ENCODE measurements around the gene CEP20. TPM values are rescaled to one million over a fixed set of nuclear protein-coding genes. Genes with fewer than 3 reads are reported as not detected.

Gene CEP20
- total and polyA plus RNA-seq, 10 of the 15 experiments (the other 5 are each of a cell fraction or from before 2014, with no cell fraction given), result 33.4 to 57.8 (median 52.6) TPM

GRCh38 chr16:15879255-15879811 is 9.1 kb downstream of the CEP20 start:
- H4K20me1 ChIP-seq (ENCODE audit: control insufficient read depth, insufficient read depth), result no peaks in the 10 kb centered on the region
- ATAC-seq, result no peak; the same call in 2 of the 3 replicates
- peaks cover 3 to 6% of the 10 kb centered on the region in 2 experiments for H3K36me3 ChIP-seq (ENCODE audit: control insufficient read depth in 2 of 2, insufficient read depth in 2 of 2, low read length in 1 of 2)
- ChIA-PET RAD21 (ENCODE audit: unreplicated experiment) (interaction anchor here (0.9 kb wide), 1 partner anchor 33 kb away, joined by 3 read pairs; no protein-coding TSS in a partner anchor), POLR2A (no interaction called here), SMC1A (ENCODE audit: uncharacterized antibody, unreplicated experiment) (interaction anchor here (2.8 kb wide), 1 partner anchor 9 kb away, joined by 14 read pairs; the partner anchor contains the start of gene CEP20), CTCF (no interaction called here)
- no TSS peak for BruUV-seq (replicated peaks)
- in situ Hi-C loops (cut with MboI), result no loop called here
- WGBS (ENCODE audit: insufficient coverage, insufficient replicate concordance, low lambda C conversion rate, missing lambda C conversion rate), result 92% methylated on average over 2 of the region's 2 CpGs
- H2AFZ ChIP-seq (ENCODE audit: control insufficient read depth, low read depth, low read length), result no peak overlapping the region
- no peak overlapping the region for H3K4me2 ChIP-seq (ENCODE audit: control insufficient read depth, insufficient read depth)
- peaks cover 2% of the 10 kb centered on the region; the same call in 1 of the 2 replicates for H3K79me2 ChIP-seq (ENCODE audit: control insufficient read depth, insufficient read depth, low read length)
- H3K4me1 ChIP-seq (ENCODE audit: control insufficient read depth, insufficient read depth, low read length), result peaks cover 3% of the 10 kb centered on the region; the same call in 1 of the 2 replicates
- TF ChIP-seq, protein P1, sequence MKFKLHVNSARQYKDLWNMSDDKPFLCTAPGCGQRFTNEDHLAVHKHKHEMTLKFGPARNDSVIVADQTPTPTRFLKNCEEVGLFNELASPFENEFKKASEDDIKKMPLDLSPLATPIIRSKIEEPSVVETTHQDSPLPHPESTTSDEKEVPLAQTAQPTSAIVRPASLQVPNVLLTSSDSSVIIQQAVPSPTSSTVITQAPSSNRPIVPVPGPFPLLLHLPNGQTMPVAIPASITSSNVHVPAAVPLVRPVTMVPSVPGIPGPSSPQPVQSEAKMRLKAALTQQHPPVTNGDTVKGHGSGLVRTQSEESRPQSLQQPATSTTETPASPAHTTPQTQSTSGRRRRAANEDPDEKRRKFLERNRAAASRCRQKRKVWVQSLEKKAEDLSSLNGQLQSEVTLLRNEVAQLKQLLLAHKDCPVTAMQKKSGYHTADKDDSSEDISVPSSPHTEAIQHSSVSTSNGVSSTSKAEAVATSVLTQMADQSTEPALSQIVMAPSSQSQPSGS (IDR thresholded peaks at IDR 0.05; ENCODE audit: low read length), result no peak
- TF ChIP-seq CREM (IDR thresholded peaks at IDR 0.05; ENCODE audit: low read depth), result no peak
- no peak for TF ChIP-seq MEF2A (IDR thresholded peaks at IDR 0.05; ENCODE audit: insufficient read depth, low read depth, low read length)
- no peak for TF ChIP-seq JUND (IDR thresholded peaks at IDR 0.05; ENCODE audit: low read depth, low read length)
- no peak for TF ChIP-seq POLR2AphosphoS5 (IDR thresholded peaks at IDR 0.05; ENCODE audit: low read length)
- no peak for TF ChIP-seq STAT3 (IDR thresholded peaks at IDR 0.05; ENCODE audit: low read depth, low read length)
- no peak for TF ChIP-seq TCF12 (IDR thresholded peaks at IDR 0.05; ENCODE audit: low read depth, low read length)
- TF ChIP-seq KDM1A (IDR thresholded peaks at IDR 0.05; ENCODE audit: borderline replicate concordance), result no peak
- no peak for TF ChIP-seq SP1 (IDR thresholded peaks at IDR 0.05; ENCODE audit: low read depth, low read length)
- no peak for TF ChIP-seq JUNB (IDR thresholded peaks at IDR 0.05)
- no peak for TF ChIP-seq CHD2 (IDR thresholded peaks at IDR 0.05; ENCODE audit: borderline replicate concordance, low read depth, low read length)
- TF ChIP-seq, protein P2, sequence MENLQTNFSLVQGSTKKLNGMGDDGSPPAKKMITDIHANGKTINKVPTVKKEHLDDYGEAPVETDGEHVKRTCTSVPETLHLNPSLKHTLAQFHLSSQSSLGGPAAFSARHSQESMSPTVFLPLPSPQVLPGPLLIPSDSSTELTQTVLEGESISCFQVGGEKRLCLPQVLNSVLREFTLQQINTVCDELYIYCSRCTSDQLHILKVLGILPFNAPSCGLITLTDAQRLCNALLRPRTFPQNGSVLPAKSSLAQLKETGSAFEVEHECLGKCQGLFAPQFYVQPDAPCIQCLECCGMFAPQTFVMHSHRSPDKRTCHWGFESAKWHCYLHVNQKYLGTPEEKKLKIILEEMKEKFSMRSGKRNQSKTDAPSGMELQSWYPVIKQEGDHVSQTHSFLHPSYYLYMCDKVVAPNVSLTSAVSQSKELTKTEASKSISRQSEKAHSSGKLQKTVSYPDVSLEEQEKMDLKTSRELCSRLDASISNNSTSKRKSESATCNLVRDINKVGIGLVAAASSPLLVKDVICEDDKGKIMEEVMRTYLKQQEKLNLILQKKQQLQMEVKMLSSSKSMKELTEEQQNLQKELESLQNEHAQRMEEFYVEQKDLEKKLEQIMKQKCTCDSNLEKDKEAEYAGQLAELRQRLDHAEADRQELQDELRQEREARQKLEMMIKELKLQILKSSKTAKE (IDR thresholded peaks at IDR 0.05; ENCODE audit: low read depth, poor library complexity, severe bottlenecking), result no peak
- TF ChIP-seq EP300 (IDR thresholded peaks at IDR 0.05; ENCODE audit: borderline replicate concordance in 1 of 2, control insufficient read depth in 1 of 2, low read depth in 2 of 2, low read length in 2 of 2), result no peak
- TF ChIP-seq KAT2A (conservative IDR thresholded peaks at IDR 0.05; ENCODE audit: control insufficient read depth, low read depth, low read length), result no peak
- TF ChIP-seq NFYA (IDR thresholded peaks at IDR 0.05; ENCODE audit: borderline replicate concordance, low read depth, low read length), result no peak
- TF ChIP-seq PAX8 (IDR thresholded peaks at IDR 0.05), result no peak
- TF ChIP-seq ZNF384 (IDR thresholded peaks at IDR 0.05; ENCODE audit: borderline replicate concordance, low read depth, low read length), result no peak
- no peak for TF ChIP-seq RELB (IDR thresholded peaks at IDR 0.05; ENCODE audit: low read depth)
- TF ChIP-seq, protein P3, sequence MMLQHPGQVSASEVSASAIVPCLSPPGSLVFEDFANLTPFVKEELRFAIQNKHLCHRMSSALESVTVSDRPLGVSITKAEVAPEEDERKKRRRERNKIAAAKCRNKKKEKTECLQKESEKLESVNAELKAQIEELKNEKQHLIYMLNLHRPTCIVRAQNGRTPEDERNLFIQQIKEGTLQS (IDR thresholded peaks at IDR 0.05; ENCODE audit: borderline replicate concordance, extremely low read depth, low read depth, low read length), result no peak
- no peak for DNase-seq (ENCODE audit: low read depth, low spot score)
- peak; percentile 64 for FAIRE-seq
- no peak overlapping the region for H3K9ac ChIP-seq (ENCODE audit: control insufficient read depth, insufficient read depth, low read length)
- no peak overlapping the region for H3K4me3 ChIP-seq
- no peaks in the 10 kb centered on the region for H3K9me3 ChIP-seq (replicated peaks; ENCODE audit: control insufficient read depth, insufficient read depth, low read length)
- H3K27ac ChIP-seq (ENCODE audit: control insufficient read depth, insufficient read depth), result peak overlapping the region; percentile 45; the same call in 1 of the 2 replicates
- H3K27me3 ChIP-seq (replicated peaks in 1 of 2; ENCODE audit: control insufficient read depth in 2 of 2, insufficient read depth in 2 of 2, low read length in 1 of 2), result no peaks in the 10 kb centered on the region
- intact Hi-C loops (cut with micrococcal nuclease; ENCODE audit: unreplicated experiment), result no loop called here
